ENCODE measurements around the gene TTF2. TPM values are rescaled to one million over a fixed set of nuclear protein-coding genes. Genes with fewer than 3 reads are reported as not detected.

TTF2 gene
- total RNA-seq, 2 donors from 2014 or later = 6.9 to 9.0 TPM

DNA sequence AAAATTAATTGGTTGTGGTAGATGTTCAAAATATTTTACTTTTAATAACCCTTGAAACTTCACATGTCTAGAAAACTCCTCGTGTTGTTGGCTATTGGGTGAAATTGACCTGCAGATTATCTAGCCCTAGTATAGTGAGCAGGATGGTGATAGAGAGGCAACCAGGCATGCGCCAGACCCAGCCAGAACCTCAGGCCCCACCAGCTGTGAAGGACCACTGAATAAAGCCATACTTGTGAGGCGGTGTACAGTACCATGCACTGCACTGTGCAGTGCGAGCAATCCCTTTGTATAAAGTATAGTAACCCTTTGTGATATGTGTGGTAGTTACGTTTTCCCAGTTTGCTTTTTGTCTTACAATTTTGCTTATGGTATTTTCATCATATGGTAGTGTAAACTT lies 8.5 kb downstream of the TTF2 start:
- TF ChIP-seq, protein P1, sequence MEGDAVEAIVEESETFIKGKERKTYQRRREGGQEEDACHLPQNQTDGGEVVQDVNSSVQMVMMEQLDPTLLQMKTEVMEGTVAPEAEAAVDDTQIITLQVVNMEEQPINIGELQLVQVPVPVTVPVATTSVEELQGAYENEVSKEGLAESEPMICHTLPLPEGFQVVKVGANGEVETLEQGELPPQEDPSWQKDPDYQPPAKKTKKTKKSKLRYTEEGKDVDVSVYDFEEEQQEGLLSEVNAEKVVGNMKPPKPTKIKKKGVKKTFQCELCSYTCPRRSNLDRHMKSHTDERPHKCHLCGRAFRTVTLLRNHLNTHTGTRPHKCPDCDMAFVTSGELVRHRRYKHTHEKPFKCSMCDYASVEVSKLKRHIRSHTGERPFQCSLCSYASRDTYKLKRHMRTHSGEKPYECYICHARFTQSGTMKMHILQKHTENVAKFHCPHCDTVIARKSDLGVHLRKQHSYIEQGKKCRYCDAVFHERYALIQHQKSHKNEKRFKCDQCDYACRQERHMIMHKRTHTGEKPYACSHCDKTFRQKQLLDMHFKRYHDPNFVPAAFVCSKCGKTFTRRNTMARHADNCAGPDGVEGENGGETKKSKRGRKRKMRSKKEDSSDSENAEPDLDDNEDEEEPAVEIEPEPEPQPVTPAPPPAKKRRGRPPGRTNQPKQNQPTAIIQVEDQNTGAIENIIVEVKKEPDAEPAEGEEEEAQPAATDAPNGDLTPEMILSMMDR (IDR thresholded peaks at IDR 0.05) = no peak
- H3K9me3 ChIP-seq = no peaks in the 10 kb centered on the region
- no peaks in the 10 kb centered on the region for H3K4me1 ChIP-seq
- H3K36me3 ChIP-seq = no peaks in the 10 kb centered on the region
- no peak overlapping the region for H3K4me3 ChIP-seq
- H3K27me3 ChIP-seq = no peaks in the 10 kb centered on the region
- DNase-seq (ENCODE audit: low spot score) = no peak
- H3K27ac ChIP-seq = no peak overlapping the region

DNA sequence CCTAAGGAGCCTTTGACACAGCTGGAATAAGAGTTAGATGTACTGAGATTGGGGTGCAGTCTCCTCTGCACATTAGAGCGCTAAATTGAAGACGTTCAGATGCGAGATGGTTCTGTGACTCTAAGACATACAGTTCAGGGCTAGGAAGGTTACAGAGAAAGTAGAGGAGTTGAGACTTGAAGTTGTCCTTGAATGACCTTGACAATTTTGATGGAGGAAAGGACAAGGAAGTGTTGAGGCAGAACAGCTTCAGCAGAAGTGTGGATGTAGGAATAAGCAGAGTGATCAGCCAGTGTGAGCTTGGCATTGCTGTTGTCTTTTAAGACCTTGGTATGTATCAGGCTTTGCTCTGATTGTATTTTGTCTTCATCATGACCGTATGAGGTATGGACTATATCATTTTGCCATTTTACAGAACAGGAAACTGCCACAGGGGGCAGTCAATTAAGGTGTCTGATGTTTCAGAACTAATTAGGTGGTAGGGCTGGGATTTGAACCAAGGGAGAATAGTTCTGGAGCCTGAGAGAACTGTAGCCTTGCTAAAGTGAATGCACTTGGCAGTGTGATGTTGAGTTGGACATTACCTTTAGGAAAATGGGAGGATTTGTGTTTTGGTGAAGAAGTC lies 9.2 kb downstream of the TTF2 start:
- no peaks in the 10 kb centered on the region for H3K9me3 ChIP-seq
- TF ChIP-seq, protein P1 (IDR thresholded peaks at IDR 0.05) = no peak
- H3K27me3 ChIP-seq = no peaks in the 10 kb centered on the region
- H3K27ac ChIP-seq = no peak overlapping the region
- no peaks in the 10 kb centered on the region for H3K4me1 ChIP-seq
- no peak overlapping the region for H3K4me3 ChIP-seq
- no peak for DNase-seq (ENCODE audit: low spot score)
- peaks cover 1% of the 10 kb centered on the region for H3K36me3 ChIP-seq

GRCh38 chr1:117070124-117070523 lies 10.0 kb downstream of the TTF2 start:
- DNase-seq (ENCODE audit: low spot score) = no peak
- Histone ChIP-seq H3K27me3 (no peaks in the 10 kb centered on the region), H3K9me3 (no peaks in the 10 kb centered on the region), H3K4me1 (no peaks in the 10 kb centered on the region), H3K4me3 (no peak overlapping the region), H3K27ac (no peak overlapping the region), H3K36me3 (peaks cover 9% of the 10 kb centered on the region)
- TF ChIP-seq, protein P1 (IDR thresholded peaks at IDR 0.05) = no peak

DNA sequence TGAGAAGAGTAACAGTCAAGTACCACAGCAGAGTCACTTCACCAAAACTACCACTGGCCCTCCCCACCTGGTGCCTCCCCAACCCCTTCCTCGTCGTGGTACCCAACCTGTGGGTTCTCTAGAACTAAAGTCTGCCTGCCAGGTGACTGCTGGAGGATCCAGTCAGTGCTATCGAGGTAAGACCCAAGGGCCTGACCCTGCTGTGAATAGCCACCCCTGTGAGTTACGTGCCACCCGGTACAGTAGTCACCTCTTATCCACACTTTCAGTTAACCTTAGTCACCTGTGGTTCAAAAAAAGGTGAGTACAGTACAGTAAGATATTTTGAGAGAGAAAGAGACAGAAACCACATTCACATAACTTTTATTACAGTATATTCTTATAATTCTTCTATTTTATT lies 16.5 kb downstream of the TTF2 start:
- Histone ChIP-seq H3K4me3 (no peak overlapping the region), H3K27ac (no peak overlapping the region), H3K27me3 (no peaks in the 10 kb centered on the region), H3K36me3 (peaks cover 34% of the 10 kb centered on the region), H3K9me3 (no peaks in the 10 kb centered on the region), H3K4me1 (no peaks in the 10 kb centered on the region)
- no peak for DNase-seq (ENCODE audit: low spot score)
- TF ChIP-seq, protein P1 (IDR thresholded peaks at IDR 0.05) = no peak

- H3K27ac ChIP-seq = no peak overlapping the region
- no peaks in the 10 kb centered on the region for H3K9me3 ChIP-seq
- DNase-seq (ENCODE audit: low spot score) = no peak
- TF ChIP-seq, protein P1 (IDR thresholded peaks at IDR 0.05) = no peak
- H3K36me3 ChIP-seq = peaks cover 40% of the 10 kb centered on the region
- no peaks in the 10 kb centered on the region for H3K4me1 ChIP-seq
- no peaks in the 10 kb centered on the region for H3K27me3 ChIP-seq
- H3K4me3 ChIP-seq = no peak overlapping the region
Observed at GRCh38 chr1:117077267-117077666, 17.1 kb downstream of the TTF2 start.

DNA sequence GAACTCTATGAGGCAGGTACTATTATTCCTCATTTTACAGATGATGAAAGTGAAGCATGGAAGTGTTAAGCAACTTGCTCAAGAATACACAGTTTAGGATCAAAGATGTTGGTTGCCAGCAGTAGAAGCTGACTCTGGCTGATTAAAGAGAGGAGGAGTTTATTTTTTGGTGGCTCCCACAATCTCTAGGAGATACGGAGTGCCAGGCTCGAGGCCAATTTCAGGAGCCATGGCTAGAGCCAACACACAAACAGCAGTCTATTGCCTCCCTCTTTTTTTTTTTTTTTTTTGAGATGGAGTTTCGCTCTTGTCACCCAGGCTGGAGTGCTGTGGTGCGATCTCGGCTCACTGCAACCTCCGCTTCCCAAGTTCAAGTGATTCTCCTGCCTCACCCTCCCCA lies 19.6 kb downstream of the TTF2 start:
- no peaks in the 10 kb centered on the region for H3K27me3 ChIP-seq
- no peak for DNase-seq (ENCODE audit: low spot score)
- TF ChIP-seq, protein P1 (IDR thresholded peaks at IDR 0.05) = no peak
- H3K36me3 ChIP-seq = peaks cover 39% of the 10 kb centered on the region
- no peak overlapping the region for H3K4me3 ChIP-seq
- H3K27ac ChIP-seq = no peak overlapping the region
- no peaks in the 10 kb centered on the region for H3K9me3 ChIP-seq
- no peaks in the 10 kb centered on the region for H3K4me1 ChIP-seq

Measured in right atrium auricular region (tissue), 2 donors.